OCI-LY7 (cell line): ENCODE measurements around the gene SLC25A13. TPM values are rescaled to one million over a fixed set of nuclear protein-coding genes. Genes with fewer than 3 reads are reported as not detected.

Experiments used
- BruUV-seq: library from RNA; stranded (reverse); fragments of 400-500 nt; replicated peaks from 2 replicates; lab custom pipeline; 2021; lab: Mats Ljungman, UMichigan
- CTCF ChIA-PET: fragments of 300-600 bp; sonication (Branson Sonifier 250); formaldehyde crosslinking; loops from one replicate; lab custom pipeline; 2022; ENCODE audit warnings: antibody characterized with exemption; ENCODE audit not compliant: unreplicated experiment; lab: Charles Lee
- POLR2A ChIA-PET: fragments of 300-600 bp; sonication (Branson Sonifier 250); formaldehyde crosslinking; loops from one replicate; lab custom pipeline; 2022; ENCODE audit warnings: antibody characterized with exemption; lab: Charles Lee
- DNase-seq: peaks from one replicate; pipeline ENCODE4 v3.0.0-alpha.2; 2015; ENCODE audit warnings: low spot score
- H2AFZ ChIP-seq: fragments of 200-600 bp; sonication (generic), shearing (Covaris generic); 2 replicates; pipeline ENCODE4 v1.6.1; 2014; ENCODE audit warnings: mild to moderate bottlenecking, antibody characterized with exemption, low read length, moderate library complexity
- H3K27ac ChIP-seq: fragments of 200-600 bp; sonication (generic); 2 replicates; pipeline ENCODE4 v1.5.1; 2014; ENCODE audit warnings: mixed run types, low read depth, mild to moderate bottlenecking, moderate library complexity, low read length, inconsistent platforms; ENCODE audit not compliant: poor library complexity, severe bottlenecking
- H3K36me3 ChIP-seq: fragments of 200-600 bp; sonication (generic); 2 replicates; pipeline ENCODE4 v1.6.1; 2014; ENCODE audit warnings: mild to moderate bottlenecking, antibody characterized with exemption, low read length, moderate library complexity, mixed read lengths; ENCODE audit not compliant: insufficient read depth
- H3K4me1 ChIP-seq: fragments of 200-600 bp; sonication (generic); 2 replicates; pipeline ENCODE4 v1.5.1; 2014; ENCODE audit warnings: mild to moderate bottlenecking, low read length; ENCODE audit not compliant: insufficient read depth, poor library complexity, severe bottlenecking
- H3K4me2 ChIP-seq: fragments of 200-600 bp; sonication (generic); 2 replicates; pipeline ENCODE4 v1.6.1; 2014; ENCODE audit warnings: mild to moderate bottlenecking, low read length
- H3K4me3 ChIP-seq: fragments of 200-600 bp; sonication (generic); 2 replicates; pipeline ENCODE4 v1.5.1; 2014; ENCODE audit warnings: mild to moderate bottlenecking, low read depth, low read length; ENCODE audit not compliant: poor library complexity, severe bottlenecking
- H3K79me2 ChIP-seq: fragments of 200-600 bp; sonication (generic); 2 replicates; pipeline ENCODE4 v1.6.1; 2016; ENCODE audit warnings: low read depth, mild to moderate bottlenecking, low read length, moderate library complexity, mixed read lengths; ENCODE audit not compliant: insufficient read depth
- H3K9me2 ChIP-seq: fragments of 200-600 bp; sonication (generic); 2 replicates; pipeline ENCODE4 v1.6.1; 2016; ENCODE audit warnings: mild to moderate bottlenecking, low read length, mixed read lengths; ENCODE audit not compliant: insufficient read depth
- H3K9me3 ChIP-seq: fragments of 200-600 bp; sonication (generic); 2 replicates; pipeline ENCODE4 v1.6.1; 2014; ENCODE audit warnings: mild to moderate bottlenecking, mixed run types, low read length, mixed read lengths
- H4K20me1 ChIP-seq: fragments of 200-600 bp; sonication (generic); 2 replicates; pipeline ENCODE4 v1.6.1; 2014; ENCODE audit warnings: mild to moderate bottlenecking, antibody characterized with exemption, low read length, moderate library complexity, mixed read lengths; ENCODE audit not compliant: insufficient read depth
- CTCF ChIP-seq: fragments of 200-600 bp; sonication (generic); conservative IDR thresholded peaks from 2 replicates; pipeline ENCODE4 v1.5.1; 2014; ENCODE audit warnings: mild to moderate bottlenecking, antibody characterized with exemption, low read length, moderate library complexity, mixed read lengths
- EZH2phosphoT487 ChIP-seq: fragments of 200-600 bp; sonication (generic); IDR thresholded peaks from 2 replicates; pipeline ENCODE4 v1.6.1; 2018; ENCODE audit warnings: low read depth, borderline replicate concordance, mild to moderate bottlenecking, mixed run types, antibody characterized with exemption, low read length, moderate library complexity, mixed read lengths
- intact Hi-C: fragments of 100-400 bp; cut with micrococcal nuclease; formaldehyde crosslinking; loops from one replicate; pipeline ENCODE4 v1.10.0; 2022; ENCODE audit not compliant: unreplicated experiment
- total RNA-seq, 2 experiments: library from RNA; depleted of rRNA in 1 of 2; stranded (reverse); fragments of >200 nt in 1 of 2; shearing (Covaris generic) in 1 of 2; gene quantifications; 2 replicates each; pipeline ENCODE4 v1.2.3, GENCODE V29; 2014 to 2022

SLC25A13 gene
- total RNA-seq, 2 experiments from 2014 or later: 0.63 TPM; not detected in 1

DNA sequence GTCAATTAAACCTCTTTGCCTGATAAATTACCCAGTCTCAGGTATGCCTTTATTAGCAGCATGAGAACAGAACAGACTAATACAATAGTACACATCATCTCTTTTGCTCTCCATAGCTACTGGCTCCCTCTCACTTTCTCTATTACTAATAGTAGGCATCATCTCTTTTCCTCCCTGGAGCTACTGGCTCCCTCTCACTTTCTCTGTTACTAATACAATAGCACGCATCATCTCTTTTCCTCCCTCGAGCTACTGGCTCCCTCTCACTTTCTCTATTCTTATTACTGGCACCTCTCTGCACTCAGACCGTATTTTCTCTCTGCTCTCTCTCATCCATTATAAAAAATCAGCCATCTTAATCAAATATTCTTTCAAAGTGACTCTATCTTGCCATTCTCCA, 37.1 kb downstream of the SLC25A13 start:
- intact Hi-C loops: no loop called here
- Histone ChIP-seq H3K9me2 (no peaks in the 10 kb centered on the region), H3K4me3 (no peak overlapping the region), H3K79me2 (no peaks in the 10 kb centered on the region), H3K4me2 (no peak overlapping the region), H3K36me3 (no peaks in the 10 kb centered on the region), H3K9me3 (no peaks in the 10 kb centered on the region), H2AFZ (no peak overlapping the region), H4K20me1 (no peaks in the 10 kb centered on the region), H3K27ac (no peak overlapping the region), H3K4me1 (no peaks in the 10 kb centered on the region)
- TF ChIP-seq CTCF (no peak), EZH2phosphoT487 (no peak)
- POLR2A ChIA-PET: no interaction called here
- no peak for DNase-seq
- no TSS peak for BruUV-seq
- CTCF ChIA-PET: no interaction called here

DNA sequence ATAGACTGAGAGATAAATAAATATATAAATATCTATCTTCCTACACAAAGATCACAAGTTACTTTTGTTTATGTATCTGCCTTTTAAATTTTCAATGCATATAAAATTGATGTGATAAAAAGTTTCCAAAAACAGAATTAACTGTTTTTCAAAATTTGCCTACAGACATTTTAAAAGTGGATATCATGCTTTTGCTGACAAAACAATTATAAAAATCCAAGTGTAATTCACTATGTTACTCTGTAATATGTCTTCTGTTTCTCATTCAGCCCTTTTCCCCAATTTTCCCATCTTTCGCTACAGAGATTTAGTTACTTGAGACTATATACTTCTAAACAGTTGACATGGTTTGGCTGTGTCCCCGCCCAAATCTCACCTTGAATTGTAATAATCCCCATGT, 37.7 kb downstream of the SLC25A13 start:
- Histone ChIP-seq H3K79me2 (no peaks in the 10 kb centered on the region), H2AFZ (no peak overlapping the region), H3K9me2 (no peaks in the 10 kb centered on the region), H3K4me1 (no peaks in the 10 kb centered on the region), H4K20me1 (no peaks in the 10 kb centered on the region), H3K9me3 (no peaks in the 10 kb centered on the region), H3K36me3 (no peaks in the 10 kb centered on the region), H3K4me3 (no peak overlapping the region), H3K27ac (no peak overlapping the region), H3K4me2 (no peak overlapping the region)
- ChIA-PET CTCF (no interaction called here), POLR2A (no interaction called here)
- intact Hi-C loops: no loop called here
- BruUV-seq: no TSS peak
- no peak for DNase-seq
- no peak for TF ChIP-seq EZH2phosphoT487
- no peak for TF ChIP-seq CTCF

DNA sequence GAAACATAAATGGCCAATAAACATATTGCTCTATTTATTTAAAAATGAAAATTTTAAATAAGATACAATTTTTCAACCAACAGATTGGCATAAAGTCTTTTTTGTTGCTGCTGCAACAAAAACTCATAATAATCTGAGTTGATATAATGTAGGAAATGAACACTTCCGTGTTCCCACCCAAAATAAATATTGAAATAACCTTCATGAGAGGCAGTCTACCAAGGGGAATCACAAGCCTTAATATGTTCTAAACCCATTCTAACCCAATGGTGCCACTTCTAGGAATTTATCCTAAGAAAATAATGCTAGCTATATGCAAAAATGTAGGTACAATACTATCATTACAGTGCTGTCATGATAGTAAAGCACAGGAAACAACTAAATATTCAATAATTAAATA, 39.1 kb downstream of the SLC25A13 start:
- Histone ChIP-seq H3K4me3 (no peak overlapping the region), H2AFZ (no peak overlapping the region), H3K36me3 (no peaks in the 10 kb centered on the region), H3K4me2 (no peak overlapping the region), H3K79me2 (no peaks in the 10 kb centered on the region), H3K4me1 (no peaks in the 10 kb centered on the region), H4K20me1 (no peaks in the 10 kb centered on the region), H3K9me2 (no peaks in the 10 kb centered on the region), H3K27ac (no peak overlapping the region), H3K9me3 (no peaks in the 10 kb centered on the region)
- POLR2A ChIA-PET: no interaction called here
- DNase-seq: no peak
- CTCF ChIA-PET: no interaction called here
- no TSS peak for BruUV-seq
- TF ChIP-seq EZH2phosphoT487: no peak
- no peak for TF ChIP-seq CTCF
- intact Hi-C loops: no loop called here
